ENCODE results near the gene TBC1D22A.

The TBC1D22A gene

GRCh38 chr22:47146941-47147340, 384.5 kb downstream of the TBC1D22A start:
- H3K4me3 ChIP-seq (ENCODE audit: low read depth, low read length) = no peak overlapping the region
- no peak for TF ChIP-seq CTCF (IDR thresholded peaks at IDR 0.05; ENCODE audit: low read depth, low read length)

- H3K4me3 ChIP-seq (ENCODE audit: low read depth, low read length) = no peak overlapping the region
- TF ChIP-seq CTCF (IDR thresholded peaks at IDR 0.05; ENCODE audit: low read depth, low read length) = no peak
These were observed 385.1 kb downstream of the TBC1D22A start for GRCh38 chr22:47147572-47147971.

DNA sequence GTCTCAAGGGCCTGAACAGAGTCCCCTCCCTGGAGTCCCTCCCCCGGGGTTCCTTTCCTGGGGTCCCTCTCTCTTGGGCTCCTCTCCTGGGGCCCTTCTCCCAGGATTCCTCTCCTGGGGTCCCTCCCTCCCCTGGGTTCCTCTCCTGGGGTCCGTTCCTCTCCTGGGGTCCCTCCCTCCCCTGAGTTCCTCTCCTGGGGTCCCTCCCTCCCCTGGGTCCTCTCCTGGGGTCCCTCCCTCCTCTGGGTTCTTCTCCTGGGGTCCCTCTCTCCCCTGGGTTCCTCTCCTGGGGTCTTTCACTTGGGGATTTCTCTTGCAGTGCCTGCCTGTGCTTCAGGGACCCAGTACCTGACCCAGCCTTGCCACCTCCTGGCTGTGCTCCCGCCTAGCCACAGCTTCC, 386.1 kb downstream of the TBC1D22A start:
- TF ChIP-seq CTCF (IDR thresholded peaks at IDR 0.05; ENCODE audit: low read depth, low read length) = no peak
- H3K4me3 ChIP-seq (ENCODE audit: low read depth, low read length) = no peak overlapping the region

GRCh38 chr22:47148956-47149728, 386.7 kb downstream of the TBC1D22A start:
- no peak overlapping the region for H3K4me3 ChIP-seq (ENCODE audit: low read depth, low read length)
- TF ChIP-seq CTCF (IDR thresholded peaks at IDR 0.05; ENCODE audit: low read depth, low read length) = no peak

DNA sequence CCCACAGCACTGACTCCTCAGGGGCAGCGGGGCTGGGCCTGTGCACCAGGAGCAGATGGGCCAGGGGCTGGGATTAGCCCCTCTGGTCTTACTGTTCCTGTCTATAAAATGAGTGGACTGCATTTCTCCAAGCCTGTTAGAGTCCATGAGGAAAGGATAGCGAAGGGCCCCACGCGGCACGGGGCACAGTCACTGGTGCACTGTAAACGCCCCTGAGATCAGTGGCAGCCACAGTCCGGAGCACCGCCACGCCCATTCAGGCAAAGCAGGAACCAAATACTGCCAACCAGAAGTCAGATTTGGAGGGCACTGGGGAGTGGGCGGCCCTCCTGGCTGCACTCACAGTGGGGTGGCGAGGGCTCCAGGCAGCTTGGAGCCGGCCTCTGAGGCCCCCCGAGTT, 387.5 kb downstream of the TBC1D22A start:
- H3K4me3 ChIP-seq (ENCODE audit: low read depth, low read length) = no peak overlapping the region
- no peak for TF ChIP-seq CTCF (IDR thresholded peaks at IDR 0.05; ENCODE audit: low read depth, low read length)

GRCh38 chr22:47150426-47150825, 388.0 kb downstream of the TBC1D22A start:
- H3K4me3 ChIP-seq (ENCODE audit: low read depth, low read length) = no peak overlapping the region
- no peak for TF ChIP-seq CTCF (IDR thresholded peaks at IDR 0.05; ENCODE audit: low read depth, low read length)

DNA sequence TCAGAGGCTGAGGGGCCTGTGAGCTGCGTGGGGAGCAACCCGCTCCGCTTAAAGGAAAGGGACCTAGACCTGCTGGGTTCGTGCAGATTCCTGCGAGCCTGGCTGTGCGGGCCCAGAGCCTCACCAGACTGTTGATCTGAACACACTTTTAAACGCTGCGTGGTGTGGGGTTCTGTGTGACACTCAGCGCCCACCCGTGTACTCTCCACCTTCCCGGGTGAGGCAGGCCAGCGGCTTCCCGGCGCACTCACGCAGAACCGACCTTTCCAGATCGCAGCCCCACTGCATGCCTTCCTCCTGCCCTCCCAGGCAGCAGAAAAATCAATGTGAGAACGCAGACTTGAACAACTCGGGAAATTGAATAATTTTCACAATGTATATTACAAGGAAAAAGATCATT, 388.6 kb downstream of the TBC1D22A start:
- no peak overlapping the region for H3K4me3 ChIP-seq (ENCODE audit: low read depth, low read length)
- no peak for TF ChIP-seq CTCF (IDR thresholded peaks at IDR 0.05; ENCODE audit: low read depth, low read length)

Data from WI38 (cell line).